GM21576 (cell line): ENCODE results near the gene TEAD1.

Experiments
- ATAC-seq: cut with Tn5 transposase; IDR thresholded peaks from one replicate; pipeline ENCODE4 v1.9.1; 2021; ENCODE audit warnings: mild to moderate bottlenecking, moderate library complexity; ENCODE audit not compliant: unreplicated experiment

Gene TEAD1

DNA sequence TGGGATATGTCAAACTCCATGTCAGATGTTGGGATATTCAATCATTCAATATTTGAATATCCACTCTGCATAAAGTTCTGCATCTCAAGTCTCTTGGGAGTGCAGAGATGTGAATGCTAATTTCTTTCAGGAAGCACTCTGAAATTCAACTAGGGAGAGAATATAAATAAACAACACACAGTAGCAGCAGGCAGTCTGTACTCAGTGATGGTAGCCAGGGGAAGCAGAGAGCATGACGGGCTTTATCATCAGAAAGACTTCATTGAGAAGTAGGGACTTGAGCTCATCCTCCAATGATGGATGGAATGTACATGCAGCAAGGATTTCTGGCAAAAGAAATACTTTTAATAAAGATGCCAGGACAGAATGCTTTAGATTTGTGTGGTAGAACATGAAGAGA lies 9.8 kb upstream of the TEAD1 start:
- ATAC-seq: no peak

DNA sequence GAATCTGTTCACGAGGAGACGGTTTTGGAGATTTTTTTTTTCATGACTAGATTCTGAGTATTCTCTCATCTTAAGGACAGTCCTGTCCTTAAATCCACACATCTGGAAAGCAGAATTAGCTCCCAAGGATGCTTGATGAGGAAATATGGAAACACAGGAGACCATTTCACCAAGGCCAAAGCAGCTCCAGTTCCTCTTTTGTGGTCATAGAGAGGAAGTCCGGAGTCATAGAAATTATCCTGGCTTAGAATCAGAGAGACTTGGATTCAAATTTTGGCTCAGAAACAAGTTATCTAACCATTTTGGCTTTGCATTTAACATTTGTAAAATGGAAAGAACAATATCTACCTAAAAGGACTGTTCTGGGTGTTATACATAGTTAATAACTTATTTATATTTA lies 7.3 kb upstream of the TEAD1 start:
- ATAC-seq: no peak

GRCh38 chr11:12667646-12668045 lies 6.6 kb upstream of the TEAD1 start:
- no peak for ATAC-seq

- no peak for ATAC-seq
Measured at GRCh38 chr11:12668166-12668565, 6.1 kb upstream of the TEAD1 start.

DNA sequence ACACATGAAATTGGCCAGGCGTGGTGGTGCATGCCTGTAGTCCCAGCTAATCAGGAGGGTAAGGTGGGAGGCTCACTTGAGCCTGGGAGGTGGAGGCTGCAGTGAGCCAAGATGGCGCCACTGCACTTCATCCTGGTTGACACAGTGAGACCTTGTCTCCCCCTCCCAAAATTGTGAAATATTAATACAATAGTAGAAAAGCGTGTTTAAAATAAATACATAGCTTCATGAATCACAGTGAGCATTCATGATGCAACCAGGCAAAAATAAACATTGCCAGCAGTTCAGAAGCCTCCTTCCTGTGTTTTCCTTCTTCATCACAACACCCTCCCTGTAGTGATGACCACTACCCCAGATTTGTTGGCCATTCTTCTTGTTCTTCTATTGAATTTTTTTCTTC lies 4.3 kb upstream of the TEAD1 start:
- no peak for ATAC-seq

GRCh38 chr11:12671370-12671769 lies 2.9 kb upstream of the TEAD1 start:
- no peak for ATAC-seq

DNA sequence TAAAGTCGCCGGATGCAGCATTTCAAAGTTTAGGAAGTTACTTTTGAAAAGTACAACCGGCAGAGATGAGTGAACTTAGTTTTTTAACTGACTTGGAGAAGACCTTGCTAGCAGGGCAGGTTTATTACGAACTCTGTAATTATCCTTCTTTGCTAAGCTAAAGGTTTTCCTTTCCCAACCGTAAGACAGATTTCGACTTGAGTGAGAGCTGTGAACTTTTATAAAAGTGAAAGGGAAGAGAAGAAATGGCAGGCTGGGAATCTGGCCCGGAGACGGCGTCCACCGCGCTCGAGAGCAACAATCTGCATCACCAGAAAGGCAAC lies 659 bp upstream of the TEAD1 start:
- ATAC-seq: no peak

GRCh38 chr11:12674571-12674935 lies 332 bp downstream of the TEAD1 start:
- peak; percentile 32 for ATAC-seq

DNA sequence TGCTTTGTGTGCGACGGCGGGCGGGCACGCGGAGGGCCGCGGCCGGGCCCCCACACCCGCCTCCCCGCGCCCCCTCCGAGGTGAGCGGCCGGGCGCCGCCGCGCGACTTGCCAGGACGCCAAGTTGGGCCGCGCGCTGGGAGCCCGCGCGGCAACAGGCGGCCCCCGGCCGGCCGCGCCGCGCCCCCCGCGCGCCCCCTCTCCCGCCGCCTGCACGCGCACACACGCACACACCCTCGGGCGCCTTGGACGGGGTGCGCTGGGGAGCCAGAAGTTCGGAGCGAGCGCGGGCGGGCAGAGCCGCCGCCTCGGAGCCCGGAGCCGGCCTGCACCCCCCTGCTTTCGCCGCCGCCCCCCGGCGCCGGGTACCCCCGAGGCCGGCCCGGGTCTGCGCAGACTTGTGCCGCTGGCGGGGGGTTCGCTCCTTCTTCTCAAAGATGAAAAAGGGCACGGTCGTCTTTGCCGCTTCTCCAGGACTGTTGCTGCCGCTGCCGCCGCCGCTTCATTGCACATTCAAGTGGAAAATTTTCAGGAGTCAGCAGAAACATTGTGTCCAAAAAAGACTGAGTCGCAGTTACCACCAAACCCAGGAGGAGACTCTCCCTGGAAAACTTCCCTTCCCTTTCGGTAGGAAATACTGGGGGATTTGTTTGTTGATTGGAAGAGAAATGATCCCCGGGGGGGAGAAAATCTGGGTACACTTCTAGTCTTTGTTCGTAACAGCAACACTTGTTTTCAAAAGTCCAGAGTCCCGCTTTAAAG lies 895 bp downstream of the TEAD1 start:
- no peak for ATAC-seq

- no peak for ATAC-seq
Measured at GRCh38 chr11:12675951-12676711, 1.9 kb downstream of the TEAD1 start.

DNA sequence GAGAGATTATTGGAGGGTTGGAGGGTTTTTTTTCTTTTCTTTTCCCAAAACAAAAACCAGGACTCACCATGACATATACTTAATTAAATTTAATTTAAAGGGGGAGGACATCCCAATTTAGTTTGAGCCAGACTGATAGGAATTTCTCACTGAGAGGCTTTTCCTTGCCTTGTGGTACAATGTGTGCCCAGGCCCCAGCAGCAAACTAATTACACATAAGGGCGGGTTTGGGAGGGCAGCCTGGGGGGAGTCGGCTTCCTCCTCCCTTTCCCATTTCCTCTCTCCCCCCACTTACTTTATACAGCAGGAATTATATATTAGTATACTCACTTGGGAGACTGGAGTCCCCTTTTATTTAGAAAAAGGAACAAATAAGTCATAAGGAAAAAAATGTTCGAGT lies 2.9 kb downstream of the TEAD1 start:
- no peak for ATAC-seq

- no peak for ATAC-seq
Measured at GRCh38 chr11:12678092-12678491, 3.9 kb downstream of the TEAD1 start.

DNA sequence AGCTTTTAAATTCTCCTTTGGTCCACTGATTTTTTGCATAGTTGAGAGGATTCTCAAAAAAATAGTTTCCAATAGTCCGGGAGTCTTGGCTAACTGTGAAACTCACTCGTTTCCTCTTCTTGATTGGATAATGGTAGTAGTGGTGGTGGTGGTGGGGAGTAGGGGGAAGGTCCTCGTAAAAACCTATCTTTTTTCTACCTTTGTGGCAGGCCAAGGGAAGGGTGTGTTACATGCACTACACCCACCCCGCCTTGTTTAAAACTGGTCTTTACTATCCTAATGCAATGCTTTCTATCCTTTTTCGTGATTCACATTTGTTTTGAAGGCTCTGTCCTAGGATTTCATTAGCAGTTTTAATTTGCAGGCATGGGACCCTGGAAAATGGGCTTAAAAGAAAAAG lies 4.8 kb downstream of the TEAD1 start:
- no peak for ATAC-seq

GRCh38 chr11:12679471-12679870 lies 5.2 kb downstream of the TEAD1 start:
- no peak for ATAC-seq

GRCh38 chr11:12680246-12680939 lies 6.2 kb downstream of the TEAD1 start:
- ATAC-seq: no peak

- ATAC-seq: no peak
Measured at GRCh38 chr11:12680940-12681258, 6.7 kb downstream of the TEAD1 start.

DNA sequence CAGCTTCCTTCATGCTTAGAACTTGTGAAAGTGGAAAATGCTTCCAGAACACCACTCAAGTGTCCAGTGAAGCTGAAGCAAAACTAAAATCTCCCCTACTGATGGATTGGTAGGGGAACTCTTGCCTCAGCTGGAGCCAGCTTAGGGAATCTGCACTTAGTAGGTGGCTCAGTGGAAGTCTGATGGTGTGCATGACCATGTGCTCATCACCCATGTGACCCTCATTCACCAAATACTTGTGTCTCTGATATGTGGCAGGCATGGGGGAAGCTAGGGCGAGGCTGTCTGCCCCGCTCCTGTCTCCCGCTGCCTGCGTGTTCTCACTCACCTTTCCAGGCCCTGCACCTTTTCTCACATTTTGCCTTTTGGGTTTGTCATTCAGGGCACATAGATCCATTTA lies 7.2 kb downstream of the TEAD1 start:
- no peak for ATAC-seq

- no peak for ATAC-seq
Measured at GRCh38 chr11:12682288-12682687, 8.1 kb downstream of the TEAD1 start.

- ATAC-seq: no peak
Measured at GRCh38 chr11:12682737-12683500, 8.7 kb downstream of the TEAD1 start.

GRCh38 chr11:12683874-12684273 lies 9.7 kb downstream of the TEAD1 start:
- no peak for ATAC-seq

DNA sequence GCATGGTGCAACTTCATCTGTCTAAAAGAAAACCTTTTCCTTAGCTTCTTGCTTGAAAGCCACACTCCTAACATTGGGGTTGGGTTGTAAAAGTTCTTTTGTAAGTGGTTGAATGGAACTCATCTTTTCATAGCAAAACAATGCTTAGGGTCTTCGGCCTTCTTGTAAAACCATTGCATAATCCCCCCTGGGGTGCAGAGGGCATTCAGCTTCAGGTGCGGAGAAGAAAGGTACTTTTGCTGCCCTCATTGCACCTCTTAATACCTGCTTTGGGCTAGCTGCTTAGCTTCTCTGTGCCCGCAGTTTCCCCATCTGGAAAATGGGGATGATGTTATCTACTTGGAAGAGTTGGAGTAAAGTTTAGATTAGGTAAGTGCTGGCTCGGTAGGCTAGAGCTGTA lies 10.1 kb downstream of the TEAD1 start:
- no peak for ATAC-seq

DNA sequence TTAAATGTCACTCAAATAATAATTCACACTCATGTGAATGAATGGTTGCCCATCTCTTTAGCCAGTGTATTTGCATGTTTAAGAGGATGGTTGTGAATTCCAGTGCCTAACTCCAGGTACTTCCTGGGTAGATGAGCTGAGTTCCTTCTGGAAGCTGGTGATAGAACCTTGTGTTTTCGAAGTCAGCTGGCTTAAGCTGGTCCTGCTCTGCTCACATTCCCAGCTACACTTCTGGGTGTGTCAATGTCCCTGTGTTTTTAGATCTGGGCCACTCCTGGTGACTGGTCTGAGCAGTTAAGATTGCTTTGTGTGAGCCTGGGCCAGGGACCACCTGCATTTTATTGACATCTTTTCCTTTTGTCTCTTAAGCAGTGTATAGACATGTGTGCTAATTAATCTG lies 10.6 kb downstream of the TEAD1 start:
- ATAC-seq: no peak
